ENCODE results near the gene TMEM50B.

The TMEM50B gene

DNA sequence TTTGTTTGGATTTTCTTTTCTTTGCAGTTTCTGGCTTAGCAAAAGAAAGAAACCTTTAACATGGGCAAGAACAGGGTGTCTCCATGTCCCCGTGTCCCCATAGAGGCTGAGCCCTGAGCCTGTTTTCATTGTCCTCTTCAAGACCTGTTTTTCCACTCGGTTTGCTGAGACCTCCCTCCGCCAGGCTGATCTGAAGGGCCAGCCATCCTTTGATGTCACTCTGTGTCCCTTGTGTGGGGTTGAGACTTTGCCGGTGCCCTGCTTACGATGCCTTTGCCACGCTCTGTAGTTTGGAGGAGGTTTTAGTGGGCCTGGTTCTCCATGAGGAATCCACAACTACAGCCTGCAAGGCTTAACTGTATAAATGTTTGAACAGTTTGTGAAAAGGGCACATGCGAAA lies 52.7 kb downstream of the TMEM50B start:
- no peak for DNase-seq (ENCODE audit: extremely low read depth, low read depth)
- TF ChIP-seq, protein P1, sequence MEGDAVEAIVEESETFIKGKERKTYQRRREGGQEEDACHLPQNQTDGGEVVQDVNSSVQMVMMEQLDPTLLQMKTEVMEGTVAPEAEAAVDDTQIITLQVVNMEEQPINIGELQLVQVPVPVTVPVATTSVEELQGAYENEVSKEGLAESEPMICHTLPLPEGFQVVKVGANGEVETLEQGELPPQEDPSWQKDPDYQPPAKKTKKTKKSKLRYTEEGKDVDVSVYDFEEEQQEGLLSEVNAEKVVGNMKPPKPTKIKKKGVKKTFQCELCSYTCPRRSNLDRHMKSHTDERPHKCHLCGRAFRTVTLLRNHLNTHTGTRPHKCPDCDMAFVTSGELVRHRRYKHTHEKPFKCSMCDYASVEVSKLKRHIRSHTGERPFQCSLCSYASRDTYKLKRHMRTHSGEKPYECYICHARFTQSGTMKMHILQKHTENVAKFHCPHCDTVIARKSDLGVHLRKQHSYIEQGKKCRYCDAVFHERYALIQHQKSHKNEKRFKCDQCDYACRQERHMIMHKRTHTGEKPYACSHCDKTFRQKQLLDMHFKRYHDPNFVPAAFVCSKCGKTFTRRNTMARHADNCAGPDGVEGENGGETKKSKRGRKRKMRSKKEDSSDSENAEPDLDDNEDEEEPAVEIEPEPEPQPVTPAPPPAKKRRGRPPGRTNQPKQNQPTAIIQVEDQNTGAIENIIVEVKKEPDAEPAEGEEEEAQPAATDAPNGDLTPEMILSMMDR (IDR thresholded peaks at IDR 0.05; ENCODE audit: low read depth, low read length) = no peak

DNA sequence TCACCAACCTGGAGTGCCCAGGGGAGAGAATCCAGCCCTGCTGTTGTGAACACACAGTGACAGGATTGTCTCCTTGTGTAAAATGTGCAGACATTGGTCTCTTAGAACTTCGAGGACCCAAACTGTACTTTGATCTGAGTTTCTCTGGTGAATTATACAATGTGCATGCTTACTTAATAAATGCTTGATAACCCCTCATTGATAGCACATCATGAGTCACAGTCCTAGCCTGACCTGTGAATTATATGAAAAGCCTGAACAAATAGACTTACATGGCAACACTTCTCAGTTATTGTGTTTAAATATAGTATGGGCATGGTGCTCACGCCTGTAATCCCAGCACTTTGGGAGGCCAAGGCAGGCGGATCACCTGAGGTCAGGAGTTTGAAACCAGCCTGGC lies 53.9 kb downstream of the TMEM50B start:
- no peak for DNase-seq (ENCODE audit: extremely low read depth, low read depth)
- TF ChIP-seq, protein P1 (IDR thresholded peaks at IDR 0.05; ENCODE audit: low read depth, low read length) = no peak

DNA sequence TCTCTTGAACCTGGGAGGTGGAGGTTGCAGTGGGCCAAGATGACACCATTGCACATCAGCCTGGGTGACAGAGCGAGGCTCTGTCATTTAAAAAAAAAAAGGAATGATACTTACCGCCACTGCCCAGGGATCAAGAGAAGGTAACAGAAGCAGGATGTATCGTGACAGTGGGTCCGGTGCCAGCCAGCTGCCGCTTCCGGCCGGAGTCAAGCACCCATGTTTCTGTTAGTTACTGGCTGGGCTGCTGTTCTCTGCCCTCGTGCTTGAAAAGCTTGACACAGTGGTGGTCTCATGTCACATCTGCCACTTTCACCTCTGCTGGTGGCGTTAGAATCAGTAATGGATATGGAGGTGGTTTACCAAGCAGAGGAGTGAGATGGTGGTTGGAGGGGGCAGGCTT lies 55.6 kb downstream of the TMEM50B start:
- DNase-seq (ENCODE audit: extremely low read depth, low read depth) = no peak

DNA sequence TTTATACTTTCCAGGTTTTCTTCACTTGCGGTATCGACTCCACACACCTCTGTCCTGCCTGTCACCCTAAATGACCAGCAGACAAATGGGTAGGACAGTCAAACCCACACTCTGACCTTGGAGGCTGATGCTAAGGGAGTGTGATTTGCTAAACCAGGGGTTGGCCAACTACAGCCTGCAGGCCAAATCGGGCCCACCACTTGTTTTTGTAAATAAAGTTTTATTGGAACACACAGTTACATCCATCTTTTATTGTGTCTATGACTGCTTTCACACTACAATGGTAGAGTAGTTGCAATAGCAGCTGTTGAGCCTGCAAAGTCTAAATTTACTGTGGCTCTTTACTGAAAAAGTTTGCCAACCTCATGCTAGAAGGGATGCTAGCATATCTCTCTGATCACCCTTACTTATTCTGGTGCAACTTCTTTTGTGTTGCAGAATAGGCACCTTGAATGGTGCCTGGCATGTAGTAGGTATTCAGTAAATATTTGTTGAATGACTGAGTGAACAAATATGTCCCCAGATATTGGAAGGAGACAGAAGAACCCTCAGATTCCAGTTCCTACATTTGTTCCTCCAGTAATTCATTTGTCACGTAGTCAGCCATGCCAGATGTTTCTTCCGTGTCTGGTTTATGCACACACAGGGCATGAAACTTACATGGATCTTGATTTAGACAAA lies 57.9 kb downstream of the TMEM50B start:
- DNase-seq (ENCODE audit: extremely low read depth, low read depth) = no peak
- TF ChIP-seq, protein P1 (IDR thresholded peaks at IDR 0.05; ENCODE audit: low read depth, low read length) = no peak

More for the DNA sequence above, 55.6 kb downstream of the TMEM50B start:
- TF ChIP-seq, protein P1 (IDR thresholded peaks at IDR 0.05; ENCODE audit: low read depth, low read length) = no peak

DNA sequence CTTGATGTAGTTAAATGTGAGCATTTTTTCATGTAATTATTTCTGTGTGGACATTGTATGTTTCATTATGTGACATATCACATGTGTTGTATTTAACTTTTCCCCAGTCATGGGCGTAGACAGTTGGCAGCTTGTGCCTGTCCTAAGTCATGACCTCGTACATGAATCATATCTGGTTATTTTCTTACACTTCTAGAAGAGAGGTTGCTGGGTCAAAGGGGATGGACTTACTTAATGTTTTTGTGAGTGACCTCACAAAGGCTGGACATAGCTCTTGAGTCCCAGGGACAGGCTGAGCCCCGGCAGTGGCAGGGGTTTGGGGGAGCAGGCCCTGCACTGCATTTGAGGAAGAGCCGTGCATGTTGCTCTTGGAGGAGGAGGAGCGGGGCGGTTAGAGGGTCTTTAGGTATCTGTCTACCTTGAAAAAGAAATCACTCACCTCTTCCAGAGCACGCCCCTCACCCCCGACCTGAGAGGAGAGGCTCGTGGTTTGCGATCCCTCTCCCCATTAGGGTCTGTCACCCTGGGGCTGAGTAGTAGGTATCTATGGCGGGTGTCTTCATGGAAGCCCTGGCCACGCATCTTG lies 60.1 kb downstream of the TMEM50B start:
- DNase-seq (ENCODE audit: extremely low read depth, low read depth) = peak; percentile 27
- TF ChIP-seq, protein P1 (IDR thresholded peaks at IDR 0.05; ENCODE audit: low read depth, low read length) = no peak

DNA sequence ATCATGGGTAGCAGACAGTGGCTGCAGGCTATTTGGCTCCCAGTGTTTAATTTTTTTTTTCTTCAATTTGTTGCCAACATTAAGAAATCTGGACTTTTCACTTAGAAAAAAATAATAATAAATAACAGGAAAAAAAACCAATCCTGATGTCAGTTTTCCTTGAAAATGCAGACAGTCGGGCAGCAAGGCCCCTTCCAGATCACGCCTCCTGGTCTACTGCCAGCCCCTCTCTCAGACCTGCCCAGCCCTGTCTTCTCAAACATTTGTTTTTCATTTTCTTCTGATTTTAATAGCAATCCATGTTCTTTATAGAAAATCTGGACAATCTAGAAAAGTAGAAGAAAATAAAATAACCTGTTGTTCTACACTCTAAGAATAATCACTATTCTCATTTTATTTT lies 61.1 kb downstream of the TMEM50B start:
- peak; percentile 73 for DNase-seq (ENCODE audit: extremely low read depth, low read depth)
- TF ChIP-seq, protein P1 (IDR thresholded peaks at IDR 0.05; ENCODE audit: low read depth, low read length) = no peak

DNA sequence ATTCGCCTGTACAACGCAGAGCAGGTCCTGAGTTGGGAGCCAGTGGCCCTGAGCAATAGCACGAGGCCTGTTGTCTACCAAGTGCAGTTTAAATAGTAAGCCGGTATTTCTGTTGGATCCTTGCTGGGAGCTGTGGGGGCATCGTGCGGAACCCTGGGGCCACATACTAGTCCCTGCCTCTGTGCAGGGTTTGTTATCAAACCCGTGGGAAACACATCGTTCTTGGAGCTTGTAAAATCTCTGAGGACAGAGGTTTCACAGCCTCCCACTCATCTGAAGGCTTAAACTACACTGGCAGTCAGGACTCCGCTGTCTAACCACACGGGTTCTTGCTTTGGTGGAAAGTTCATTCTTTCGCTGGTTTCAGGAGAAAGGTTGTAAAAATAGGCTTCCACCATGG lies 64.8 kb downstream of the TMEM50B start:
- TF ChIP-seq, protein P1 (IDR thresholded peaks at IDR 0.05; ENCODE audit: low read depth, low read length) = no peak
- DNase-seq (ENCODE audit: extremely low read depth, low read depth) = no peak

Measured in AG09319 (cell line).